Stomach smooth muscle (tissue), 2 donors: ENCODE data around the gene SHC4.

Experiments used
- H3K27ac ChIP-seq: one replicate; pipeline ENCODE4 v1.7.0; 2013; ENCODE audit warnings: mild to moderate bottlenecking, low read length, inconsistent platforms
- H3K27me3 ChIP-seq, 2 donors: one replicate each; pipeline ENCODE4 v1.7.0; 2013; ENCODE audit warnings: low read length in 2 of 2; ENCODE audit not compliant: insufficient read depth in 2 of 2, control insufficient read depth in 1 of 2
- H3K36me3 ChIP-seq, 2 donors: one replicate each; pipeline ENCODE4 v1.7.0; 2013; ENCODE audit warnings: low read length in 2 of 2; ENCODE audit not compliant: control insufficient read depth in 2 of 2, insufficient read depth in 2 of 2
- H3K4me1 ChIP-seq: one replicate; pipeline ENCODE4 v1.7.0; 2013; ENCODE audit warnings: low read length; ENCODE audit not compliant: control insufficient read depth, insufficient read depth
- H3K4me3 ChIP-seq, 2 donors: one replicate each; pipeline ENCODE4 v1.7.0; 2013; ENCODE audit warnings: low read length in 2 of 2
- H3K9ac ChIP-seq, 2 donors: one replicate each; pipeline ENCODE4 v1.7.0; 2013; ENCODE audit warnings: low read length in 2 of 2, mild to moderate bottlenecking in 1 of 2
- H3K9me3 ChIP-seq, 2 donors: one replicate each; pipeline ENCODE4 v1.7.0; 2013; ENCODE audit warnings: low read length in 2 of 2; ENCODE audit not compliant: control insufficient read depth in 2 of 2
- donor health status: healthy.
- donor health status: Pancreatic carcinoma.

Gene SHC4

DNA sequence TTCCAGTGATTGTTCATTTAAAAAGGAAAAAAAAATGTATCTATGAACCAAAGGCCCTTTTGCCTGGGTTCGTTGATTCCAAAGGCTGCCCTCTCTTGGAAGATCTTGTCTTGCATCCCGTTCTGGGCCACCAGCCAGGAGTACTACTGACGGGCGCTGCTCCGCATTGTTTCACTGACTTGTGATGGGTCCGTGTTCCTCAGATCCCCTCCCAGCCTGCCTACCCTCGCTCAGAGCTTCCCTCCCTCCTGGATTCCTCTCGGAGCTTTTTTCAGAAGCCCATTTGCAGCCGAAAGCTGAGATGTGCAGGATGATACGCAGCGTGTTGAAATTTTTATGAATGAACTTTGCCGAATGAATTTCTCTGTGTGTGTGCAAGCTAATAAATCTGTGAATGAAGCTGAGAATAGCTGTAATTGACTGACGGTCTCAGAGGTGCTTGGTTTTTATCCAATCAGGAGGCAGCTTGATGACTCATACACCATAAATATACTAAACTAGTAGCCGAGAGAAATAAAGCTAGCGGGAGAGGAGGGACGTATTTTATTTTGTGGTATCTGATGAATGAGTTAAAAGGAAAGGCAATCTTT is at the start of gene SHC4:
Gene SHC4 (minus strand): TSS at position 396 of the 590 bp plus-strand sequence. CDS start 904 bp downstream, outside the sequence.
- peak within 1 kb of the TSS; percentile 11 for H3K27ac ChIP-seq
- H3K4me1 ChIP-seq: peaks cover 17% of the 10 kb centered on the region
- no peaks in the 10 kb centered on the region for H3K36me3 ChIP-seq
- H3K27me3 ChIP-seq: peaks cover 0 to 13% of the 10 kb centered on the region in 2 donors
- no peaks in the 10 kb centered on the region for H3K9me3 ChIP-seq
- peak within 1 kb of the TSS; percentile 85 to 88 for H3K4me3 ChIP-seq
- peak within 1 kb of the TSS; percentile 57 to 64 for H3K9ac ChIP-seq

DNA sequence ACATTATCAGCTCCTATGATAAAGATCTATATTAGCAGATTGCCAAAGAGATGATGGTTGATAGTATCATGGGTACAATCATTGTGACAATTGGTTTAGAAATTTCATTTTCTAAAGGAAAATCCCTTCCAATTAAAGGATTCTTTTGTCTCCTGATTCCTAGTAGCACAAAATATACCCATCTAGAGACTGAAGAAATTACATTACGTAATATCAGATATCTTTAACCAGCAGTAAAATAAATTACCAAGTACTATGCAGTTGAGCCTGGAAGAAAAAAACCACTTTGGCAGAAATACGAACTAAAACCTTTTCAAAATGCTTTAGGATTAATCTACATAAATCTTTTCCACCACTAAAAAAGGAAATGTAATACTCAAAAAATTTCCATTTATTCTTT is 35.6 kb upstream of the SHC4 start:
- no peak overlapping the region for H3K27ac ChIP-seq
- H3K9me3 ChIP-seq: no peaks in the 10 kb centered on the region
- no peaks in the 10 kb centered on the region for H3K4me1 ChIP-seq
- no peak overlapping the region for H3K4me3 ChIP-seq
- peaks cover 16% of the 10 kb centered on the region in 2 donors for H3K36me3 ChIP-seq
- H3K27me3 ChIP-seq: no peaks in the 10 kb centered on the region
- H3K9ac ChIP-seq: no peak overlapping the region

- no peaks in the 10 kb centered on the region for H3K9me3 ChIP-seq
- no peak overlapping the region for H3K9ac ChIP-seq
- H3K36me3 ChIP-seq: peaks cover 27 to 35% of the 10 kb centered on the region in 2 donors
- H3K4me3 ChIP-seq: no peak overlapping the region
- no peak overlapping the region for H3K27ac ChIP-seq
- H3K27me3 ChIP-seq: no peaks in the 10 kb centered on the region
- H3K4me1 ChIP-seq: no peaks in the 10 kb centered on the region
These were observed 32.6 kb upstream of the SHC4 start for GRCh38 chr15:48996276-48996675.

GRCh38 chr15:48993380-48993779 is 29.7 kb upstream of the SHC4 start:
- peaks cover 17 to 28% of the 10 kb centered on the region in 2 donors for H3K36me3 ChIP-seq

GRCh38 chr15:48992545-48992944 is 28.8 kb upstream of the SHC4 start:
- H3K36me3 ChIP-seq: peaks cover 20 to 30% of the 10 kb centered on the region in 2 donors
- H3K27me3 ChIP-seq: no peaks in the 10 kb centered on the region
- no peak overlapping the region for H3K27ac ChIP-seq
- no peaks in the 10 kb centered on the region for H3K9me3 ChIP-seq
- H3K4me1 ChIP-seq: no peaks in the 10 kb centered on the region
- no peak overlapping the region for H3K9ac ChIP-seq
- no peak overlapping the region for H3K4me3 ChIP-seq

More at GRCh38 chr15:48993380-48993779, 29.7 kb upstream of the SHC4 start:
- Histone ChIP-seq H3K4me3 (no peak overlapping the region), H3K4me1 (no peaks in the 10 kb centered on the region), H3K27me3 (no peaks in the 10 kb centered on the region), H3K27ac (no peak overlapping the region), H3K9ac (no peak overlapping the region), H3K9me3 (no peaks in the 10 kb centered on the region)

GRCh38 chr15:48992096-48992495 is 28.4 kb upstream of the SHC4 start:
- Histone ChIP-seq H3K27ac (no peak overlapping the region), H3K36me3 (peaks cover 20 to 30% of the 10 kb centered on the region in 2 donors), H3K9ac (no peak overlapping the region), H3K4me1 (no peaks in the 10 kb centered on the region), H3K27me3 (no peaks in the 10 kb centered on the region), H3K9me3 (no peaks in the 10 kb centered on the region), H3K4me3 (no peak overlapping the region)

DNA sequence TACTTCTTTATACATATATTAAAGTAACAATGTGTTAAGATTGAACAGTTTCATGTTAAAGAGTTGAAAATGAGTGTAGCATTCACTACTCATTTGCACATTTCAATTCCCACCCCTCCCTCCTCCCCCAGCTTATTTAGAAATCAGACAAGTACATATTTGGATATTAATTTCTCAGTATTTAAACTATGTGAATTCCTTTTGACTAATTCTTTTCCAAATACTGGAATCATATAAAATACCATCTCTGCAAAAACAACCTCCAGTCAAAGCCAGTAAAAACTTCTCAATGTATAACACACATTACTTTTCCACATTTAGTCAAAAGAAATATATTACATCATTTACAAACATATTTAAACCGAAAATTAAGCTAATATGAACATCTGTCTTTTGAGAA is 25.5 kb upstream of the SHC4 start:
- no peak overlapping the region for H3K4me3 ChIP-seq
- no peak overlapping the region for H3K27ac ChIP-seq
- no peak overlapping the region for H3K9ac ChIP-seq
- H3K9me3 ChIP-seq: no peaks in the 10 kb centered on the region
- H3K36me3 ChIP-seq: peaks cover 13 to 28% of the 10 kb centered on the region in 2 donors
- H3K27me3 ChIP-seq: no peaks in the 10 kb centered on the region
- peaks cover 12% of the 10 kb centered on the region for H3K4me1 ChIP-seq

DNA sequence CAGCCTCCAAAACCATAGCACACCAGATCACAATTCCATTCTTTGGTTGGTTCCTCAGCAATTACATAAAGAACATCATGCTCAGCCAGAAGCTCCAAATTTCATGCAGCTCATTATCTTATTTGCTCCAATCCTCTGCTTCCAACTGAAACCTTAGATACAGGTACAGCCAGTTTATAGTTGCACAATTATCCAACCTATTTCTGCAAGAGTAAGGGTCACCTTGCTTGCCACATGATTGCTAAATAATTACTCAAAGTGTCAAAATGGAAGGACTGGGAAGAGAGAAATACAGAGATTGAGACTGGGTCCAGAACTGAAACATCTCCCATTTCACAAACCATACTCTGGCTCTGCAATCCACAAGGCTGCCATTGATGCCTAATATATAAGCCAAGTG is 23.4 kb upstream of the SHC4 start:
- peaks cover 5 to 18% of the 10 kb centered on the region in 2 donors for H3K36me3 ChIP-seq
- no peak overlapping the region for H3K4me3 ChIP-seq
- H3K4me1 ChIP-seq: peaks cover 24% of the 10 kb centered on the region
- H3K27me3 ChIP-seq: no peaks in the 10 kb centered on the region
- H3K9me3 ChIP-seq: no peaks in the 10 kb centered on the region
- no peak overlapping the region for H3K9ac ChIP-seq
- H3K27ac ChIP-seq: no peak overlapping the region

DNA sequence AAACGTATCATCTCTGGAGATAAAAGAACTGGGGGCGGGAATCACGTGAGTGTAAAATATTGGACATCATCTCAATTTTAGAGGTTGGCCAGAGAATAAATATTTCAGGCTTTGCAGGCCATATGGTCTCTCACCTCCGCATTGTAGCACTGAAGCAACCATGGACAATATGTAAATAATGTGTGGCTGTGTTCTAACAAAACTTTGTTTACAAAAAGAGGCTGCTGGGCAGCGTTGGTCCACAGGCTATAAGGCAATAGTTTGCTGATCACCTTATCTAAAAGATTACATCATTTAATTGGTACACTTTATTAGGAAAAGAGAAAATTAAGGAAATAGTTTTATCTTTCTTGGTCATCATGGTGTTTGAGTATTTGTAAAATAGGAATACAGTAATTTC is 22.5 kb upstream of the SHC4 start:
- H3K9ac ChIP-seq: no peak overlapping the region
- no peak overlapping the region for H3K27ac ChIP-seq
- no peaks in the 10 kb centered on the region for H3K27me3 ChIP-seq
- H3K4me1 ChIP-seq: peaks cover 24% of the 10 kb centered on the region
- peaks cover 3 to 9% of the 10 kb centered on the region in 2 donors for H3K36me3 ChIP-seq
- no peaks in the 10 kb centered on the region for H3K9me3 ChIP-seq
- H3K4me3 ChIP-seq: no peak overlapping the region

DNA sequence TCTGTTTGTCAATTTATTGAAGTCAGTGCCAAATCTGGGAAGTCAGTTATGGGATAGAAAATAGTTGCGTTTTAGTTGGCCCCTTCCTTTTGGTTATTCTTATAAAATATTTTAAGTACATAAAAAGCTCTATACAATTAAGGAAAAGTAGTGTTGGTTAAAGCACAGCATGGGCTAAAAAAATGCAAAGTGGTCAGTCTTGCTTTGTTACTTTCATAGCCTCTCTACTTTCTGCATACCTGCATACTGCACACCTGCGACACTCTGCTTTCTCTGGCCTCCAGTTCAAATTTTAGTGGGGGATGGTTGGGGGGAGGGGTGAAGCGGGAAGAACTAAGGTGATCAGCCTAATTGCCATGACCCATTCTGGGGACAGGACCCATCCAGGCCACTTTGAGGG is 21.8 kb upstream of the SHC4 start:
- no peaks in the 10 kb centered on the region for H3K27me3 ChIP-seq
- no peak overlapping the region for H3K9ac ChIP-seq
- no peak overlapping the region for H3K4me3 ChIP-seq
- H3K36me3 ChIP-seq: peaks cover 3 to 8% of the 10 kb centered on the region in 2 donors
- H3K9me3 ChIP-seq: no peaks in the 10 kb centered on the region
- no peak overlapping the region for H3K27ac ChIP-seq
- H3K4me1 ChIP-seq: peaks cover 24% of the 10 kb centered on the region

DNA sequence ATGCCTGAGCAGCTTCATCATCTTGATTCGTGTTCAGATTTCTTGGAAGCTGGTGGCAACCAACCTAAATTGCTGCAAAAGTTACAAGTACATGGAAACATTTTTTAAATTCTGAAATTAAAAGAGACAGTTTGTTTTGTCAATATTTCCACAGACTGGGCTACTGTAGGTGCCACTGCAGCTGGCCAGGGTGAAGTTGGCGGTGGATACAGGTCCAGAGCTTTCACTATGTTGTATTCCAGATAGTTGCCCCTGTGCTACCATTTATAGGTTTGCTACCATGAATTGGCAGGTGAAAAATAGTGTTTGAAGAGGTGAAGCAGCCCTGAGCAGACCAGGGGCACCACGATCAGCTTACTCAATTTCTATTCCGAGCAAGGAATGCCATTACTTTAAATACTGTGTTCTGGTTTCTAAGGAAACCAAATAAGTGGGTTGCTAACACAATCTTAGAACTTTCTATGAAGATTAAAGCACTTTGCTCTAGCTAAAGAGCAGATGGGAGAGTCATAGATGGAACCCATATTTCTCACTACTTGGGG is 21.2 kb upstream of the SHC4 start:
- H3K4me3 ChIP-seq: peak overlapping the region in 1 of 2 donors; percentile 23
- peaks cover 24% of the 10 kb centered on the region for H3K4me1 ChIP-seq
- H3K9ac ChIP-seq: no peak overlapping the region
- peak overlapping the region; percentile 37 for H3K27ac ChIP-seq
- H3K36me3 ChIP-seq: peaks cover 3% of the 10 kb centered on the region in 2 donors
- no peaks in the 10 kb centered on the region for H3K9me3 ChIP-seq
- H3K27me3 ChIP-seq: no peaks in the 10 kb centered on the region
